GM21737 (cell line): ENCODE results near the gene MVB12B.

Source experiments
- ATAC-seq: cut with Tn5 transposase; IDR thresholded peaks from one replicate; pipeline ENCODE4 v1.9.1; 2021; ENCODE audit warnings: mild to moderate bottlenecking, moderate library complexity; ENCODE audit not compliant: unreplicated experiment

The MVB12B gene

GRCh38 chr9:126514037-126514821, 187.6 kb downstream of the MVB12B start:
- ATAC-seq, result no peak

GRCh38 chr9:126515001-126515872, 188.6 kb downstream of the MVB12B start:
- ATAC-seq, result no peak

DNA sequence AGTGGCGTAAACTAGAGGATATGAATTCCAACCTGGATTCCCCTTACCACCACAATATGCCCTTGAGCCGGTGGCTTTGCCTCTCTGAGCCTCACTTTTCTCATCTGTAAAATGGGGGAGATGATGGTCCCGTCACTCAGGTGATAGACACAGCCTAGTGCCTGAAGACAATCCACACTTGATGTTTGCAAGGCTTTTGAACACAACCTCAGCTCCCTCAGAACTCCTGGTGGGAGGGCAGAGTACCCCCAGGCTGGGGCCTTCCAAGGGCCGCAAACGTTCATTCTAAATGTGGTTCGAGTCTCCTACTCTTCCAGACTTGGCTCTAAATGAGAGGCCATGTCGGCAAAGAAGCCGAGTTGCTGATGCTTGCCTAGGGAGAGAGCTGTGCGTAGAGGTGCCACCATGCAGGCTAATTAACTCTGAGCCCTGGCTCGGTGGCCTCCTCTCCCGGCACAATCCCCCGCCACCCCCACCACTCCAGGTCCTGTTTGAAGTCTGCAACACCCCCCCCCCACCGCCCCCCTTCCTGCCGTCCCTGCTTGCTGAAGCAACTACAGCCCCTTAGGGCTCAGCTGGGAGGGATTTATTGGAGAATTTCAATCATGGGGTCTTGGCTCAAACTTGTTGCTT, 189.4 kb downstream of the MVB12B start:
- no peak for ATAC-seq

DNA sequence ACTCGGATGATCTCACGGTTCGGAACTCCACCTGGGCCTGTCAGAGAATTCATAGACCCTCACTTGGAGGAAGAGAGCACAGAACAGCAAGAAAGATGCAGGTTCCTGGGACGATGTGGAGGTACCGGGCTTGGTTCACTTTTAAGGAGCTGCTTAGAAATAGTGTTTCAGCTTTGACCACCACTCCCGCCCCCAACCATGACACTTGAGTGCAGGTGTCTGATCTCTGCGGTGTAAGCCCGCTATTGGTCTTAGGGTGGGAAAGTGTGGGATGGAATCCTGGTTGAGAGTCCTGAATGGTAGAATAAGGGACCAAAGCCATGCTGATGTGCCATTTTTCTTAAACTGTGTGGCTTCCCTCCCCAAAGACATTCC, 189.9 kb downstream of the MVB12B start:
- ATAC-seq, result no peak

- no peak for ATAC-seq
These were observed 190.6 kb downstream of the MVB12B start for GRCh38 chr9:126516936-126517832.

GRCh38 chr9:126517833-126518356, 191.3 kb downstream of the MVB12B start:
- ATAC-seq, result no peak

GRCh38 chr9:126518763-126519162, 192.1 kb downstream of the MVB12B start:
- no peak for ATAC-seq

DNA sequence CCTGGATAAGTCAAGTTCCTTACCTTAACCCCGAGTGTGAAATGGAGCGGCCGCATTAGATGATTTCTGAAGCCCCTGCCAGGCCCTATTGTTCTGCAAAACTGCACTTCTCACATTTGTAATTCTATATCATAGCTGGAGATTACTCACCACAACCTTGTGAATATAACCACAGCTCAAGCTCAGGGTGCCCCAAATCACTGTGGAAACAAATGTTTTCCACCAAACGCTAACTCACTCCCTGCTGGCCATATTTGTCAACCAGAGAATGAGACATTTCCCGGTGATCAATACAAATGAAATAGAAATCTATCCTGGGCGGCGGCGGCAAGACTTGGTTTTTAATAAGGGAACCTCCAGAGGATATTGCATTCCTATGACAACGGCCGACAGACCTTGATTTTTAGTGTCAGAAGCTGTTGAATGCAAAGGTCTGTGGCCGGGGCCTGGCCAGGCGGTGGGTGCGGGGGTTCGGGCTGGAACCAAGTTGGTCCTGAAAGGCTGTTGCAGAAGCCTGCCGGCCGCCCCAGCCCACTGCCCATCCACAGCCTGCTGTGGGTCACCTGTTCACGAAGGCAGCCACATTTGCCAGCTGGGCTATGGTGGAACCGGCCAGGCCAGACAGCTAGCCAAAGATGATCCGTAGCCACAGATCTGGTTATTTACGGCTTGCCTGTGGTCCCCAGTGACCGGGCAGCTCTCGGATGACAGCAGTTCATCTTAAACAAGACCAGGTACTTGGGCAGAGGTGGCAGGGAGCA, 193.2 kb downstream of the MVB12B start:
- ATAC-seq, result no peak

GRCh38 chr9:126520453-126520852, 193.8 kb downstream of the MVB12B start:
- no peak for ATAC-seq

DNA sequence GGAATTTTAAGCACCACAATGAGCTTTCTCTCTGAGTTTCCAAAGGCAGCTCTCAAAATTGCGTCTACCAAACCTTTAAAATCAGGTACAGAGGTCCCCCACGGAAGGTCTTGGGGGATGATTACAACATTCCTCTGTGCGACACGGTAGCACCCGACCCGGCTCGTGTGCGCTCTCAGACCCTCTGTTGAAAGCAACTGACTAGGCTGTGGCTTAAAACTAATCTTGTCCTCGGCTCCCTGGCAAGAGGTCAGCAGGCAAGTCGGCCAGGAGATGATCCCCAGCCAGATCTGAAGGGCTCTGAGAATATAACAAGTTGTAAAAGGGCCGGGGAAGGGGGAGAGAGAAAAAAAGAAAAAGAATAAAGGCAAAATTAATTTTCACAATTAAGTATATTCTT, 194.5 kb downstream of the MVB12B start:
- ATAC-seq, result no peak

GRCh38 chr9:126521551-126521950, 194.9 kb downstream of the MVB12B start:
- ATAC-seq, result no peak

DNA sequence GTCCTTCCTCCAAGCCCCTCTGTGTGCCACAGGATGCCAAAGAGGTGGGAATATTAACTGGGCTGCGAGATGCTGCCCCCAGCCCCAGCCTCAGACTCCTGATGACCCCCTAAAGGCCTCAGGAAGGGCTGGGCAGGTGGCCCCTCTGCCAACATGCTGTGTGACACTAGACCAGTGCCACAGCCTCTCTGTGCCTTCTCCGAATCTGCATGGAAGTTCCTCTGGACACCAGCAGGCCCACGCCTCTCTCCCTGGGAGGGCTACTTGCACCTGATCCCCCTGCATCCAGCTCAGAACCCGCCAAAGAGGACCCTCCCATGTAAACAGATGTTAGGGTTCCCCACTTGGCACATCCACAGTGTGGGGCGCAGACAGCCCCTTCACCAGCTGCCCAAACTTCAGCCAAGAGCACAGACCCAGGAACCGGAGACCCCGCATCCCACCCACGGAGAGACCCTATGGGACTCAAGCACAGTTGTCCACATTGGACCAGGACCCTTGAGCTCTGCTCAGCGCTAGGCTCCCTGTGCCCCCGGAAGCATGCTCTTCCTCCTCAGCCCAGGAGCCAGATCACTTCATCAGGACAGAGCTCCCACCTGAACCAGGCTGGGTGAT, 195.5 kb downstream of the MVB12B start:
- ATAC-seq, result no peak

DNA sequence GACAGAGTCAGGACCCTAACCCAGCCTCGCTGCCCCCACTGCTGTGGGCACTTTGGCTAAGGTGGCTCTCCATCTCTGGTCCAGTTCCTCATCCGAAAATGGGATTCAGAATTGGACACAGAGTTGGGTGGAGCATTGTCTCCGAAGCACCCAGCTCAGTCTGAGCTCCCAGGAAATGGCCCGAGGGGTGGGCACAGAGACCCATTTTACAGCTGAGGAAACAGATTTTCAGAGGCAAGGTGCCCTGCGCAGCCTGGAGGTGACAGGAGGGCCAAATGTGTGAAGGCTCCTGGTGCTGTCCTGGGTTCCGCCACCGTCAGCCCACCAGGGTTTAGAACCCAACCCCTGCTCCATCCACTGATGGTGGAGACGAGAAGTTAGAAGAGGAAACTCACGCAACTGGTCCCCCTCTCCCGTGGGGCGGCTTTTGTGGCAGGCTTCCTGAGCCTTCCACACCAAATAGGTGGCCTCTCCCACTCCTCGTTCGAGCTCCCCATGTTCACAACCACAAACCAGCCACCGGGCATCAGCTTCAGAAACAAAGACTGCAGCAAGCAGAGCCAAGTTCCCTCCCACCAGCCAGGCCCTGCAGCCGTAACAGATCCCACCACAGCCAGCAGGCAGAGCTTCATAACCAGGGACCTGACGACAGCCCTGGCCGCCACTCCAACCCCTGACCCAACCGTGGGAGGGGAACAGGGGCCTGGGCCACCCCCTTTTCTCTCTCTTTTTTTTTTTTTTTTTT, 196.2 kb downstream of the MVB12B start:
- ATAC-seq, result no peak

- ATAC-seq, result no peak
These were observed 197.0 kb downstream of the MVB12B start for GRCh38 chr9:126523611-126524111.

- no peak for ATAC-seq
These were observed 197.9 kb downstream of the MVB12B start for GRCh38 chr9:126524353-126525077.

DNA sequence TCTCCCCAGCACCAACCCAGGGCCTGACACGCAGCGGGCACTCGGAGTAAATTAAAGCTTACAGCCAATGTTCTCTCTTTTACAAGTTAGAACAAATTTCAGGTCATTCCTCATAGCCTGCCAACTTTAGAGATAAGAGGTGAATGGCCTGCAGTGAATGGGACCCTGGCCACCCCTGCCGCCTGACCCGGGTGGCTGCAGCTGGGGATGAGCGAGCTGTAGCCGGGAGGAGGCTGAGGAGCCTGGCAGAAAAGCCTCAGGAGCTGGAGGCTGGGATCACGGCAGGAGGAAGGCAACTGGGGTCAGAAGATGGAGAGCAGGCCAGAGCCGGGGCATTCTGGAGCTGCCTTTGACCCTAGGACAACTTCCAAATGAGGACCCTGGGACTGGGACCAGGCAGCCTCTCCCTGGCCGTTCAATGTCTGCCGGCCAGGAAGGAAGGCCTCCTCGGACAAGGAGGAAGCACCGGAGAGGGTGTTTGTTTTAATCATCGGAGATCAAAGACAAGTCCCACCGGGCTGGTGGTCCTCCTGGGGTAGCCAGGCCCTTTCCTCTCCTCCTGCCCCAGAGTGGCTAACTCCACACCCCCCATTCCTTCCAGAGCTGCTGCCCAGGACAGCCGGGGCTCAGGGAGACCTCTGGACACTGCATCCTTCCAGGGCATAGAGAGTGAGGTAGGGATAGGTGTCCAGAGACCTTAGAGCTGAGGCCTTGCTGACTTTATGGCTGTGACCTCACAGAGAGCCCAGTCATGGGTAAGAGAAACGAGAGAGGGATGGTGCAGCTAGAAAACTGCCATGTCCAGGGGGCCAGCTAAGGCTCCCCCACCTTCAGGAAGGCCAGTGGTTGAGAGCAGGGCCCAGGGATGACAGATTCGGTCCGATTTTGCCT, 199.8 kb downstream of the MVB12B start:
- ATAC-seq, result no peak
